Thyroid gland (tissue), 4 donors: Measurements from ENCODE around the gene TBC1D22B.

Experiments used
- CTCF ChIP-seq, 6 experiments: fragments of 200-600 bp in 3 of 6; fragments of 450-650 bp in 3 of 6; sonication (generic) in 3 of 6; IDR thresholded peaks; one replicate each; pipeline ENCODE4 v1.5.1; 2016 to 2019; ENCODE audit warnings: antibody characterized with exemption in 6 of 6, mild to moderate bottlenecking in 2 of 6, inconsistent platforms in 1 of 6, moderate library complexity in 1 of 6
- POLR2A ChIP-seq, 2 donors: fragments of 450-650 bp; IDR thresholded peaks; one replicate each; pipeline ENCODE4 v1.6.1; 2017; ENCODE audit warnings: antibody characterized with exemption in 2 of 2, mild to moderate bottlenecking in 2 of 2, moderate library complexity in 1 of 2

DNA sequence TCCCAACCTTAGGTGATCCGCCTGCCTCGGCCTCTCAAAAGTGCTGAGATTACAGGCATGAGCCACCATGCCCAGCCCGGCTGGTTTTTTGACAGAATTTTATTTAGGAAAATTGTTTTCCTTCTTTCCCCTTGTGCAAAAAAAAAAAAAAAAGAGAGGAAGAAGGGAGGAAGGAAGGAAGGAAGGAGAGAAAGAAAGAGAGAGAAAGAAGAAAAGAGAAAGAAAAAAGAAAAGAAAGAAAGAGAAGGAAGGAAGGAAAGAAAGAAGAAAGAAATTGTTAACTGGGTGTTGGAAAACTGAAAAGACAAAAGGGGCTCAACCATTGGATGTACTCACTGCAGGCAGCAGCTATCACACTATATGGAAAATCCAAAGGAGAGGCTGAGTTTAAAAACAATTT lies 94.8 kb downstream of the TBC1D22B start:
- no peak for TF ChIP-seq CTCF (IDR thresholded peaks at IDR 0.05)
- TF ChIP-seq POLR2A (IDR thresholded peaks at IDR 0.05): no peak
